KBM-7 (cell line): ENCODE results near the gene DTNB.
A peak's percentile ranks its signal among the peaks of the same experiment; 100 is the strongest.

Source experiments
- DNase-seq: peaks from one replicate; pipeline ENCODE4 v3.0.0-alpha.2; 2015
- in situ Hi-C: fragments of 300-500 bp; cut with MboI; formaldehyde crosslinking; loops from 2 replicates; pipeline ENCODE4 v1.14.3; 2020; ENCODE audit warnings: low sequenced_read_pairs, low pct_unique_long_range_greater_than_20kb, mixed read lengths

Gene DTNB

GRCh38 chr2:25491003-25491696 is 182.2 kb downstream of the DTNB start:
- DNase-seq, result no peak
- in situ Hi-C loops, result no loop called here

GRCh38 chr2:25490217-25490616 is 183.2 kb downstream of the DTNB start:
- in situ Hi-C loops, result no loop called here
- DNase-seq, result no peak

GRCh38 chr2:25489631-25490030 is 183.7 kb downstream of the DTNB start:
- no peak for DNase-seq
- in situ Hi-C loops, result no loop called here

GRCh38 chr2:25483607-25484266 is 189.6 kb downstream of the DTNB start:
- in situ Hi-C loops, result no loop called here
- DNase-seq, result peak; percentile 76

GRCh38 chr2:25482341-25482740 is 191.0 kb downstream of the DTNB start:
- in situ Hi-C loops, result no loop called here
- no peak for DNase-seq

- DNase-seq, result no peak
- in situ Hi-C loops, result no loop called here
Measured at GRCh38 chr2:25481381-25482300, 191.7 kb downstream of the DTNB start.

- in situ Hi-C loops, result no loop called here
Measured at GRCh38 chr2:25480561-25480960, 192.8 kb downstream of the DTNB start.

GRCh38 chr2:25479761-25480160 is 193.6 kb downstream of the DTNB start:
- in situ Hi-C loops, result no loop called here
- no peak for DNase-seq

More at GRCh38 chr2:25480561-25480960, 192.8 kb downstream of the DTNB start:
- DNase-seq, result no peak

GRCh38 chr2:25478736-25479135 is 194.6 kb downstream of the DTNB start:
- in situ Hi-C loops, result no loop called here
- DNase-seq, result no peak

- in situ Hi-C loops, result no loop called here
Measured at GRCh38 chr2:25473758-25474340, 199.5 kb downstream of the DTNB start.

GRCh38 chr2:25473131-25473530 is 200.2 kb downstream of the DTNB start:
- in situ Hi-C loops, result no loop called here
- no peak for DNase-seq

More at GRCh38 chr2:25473758-25474340, 199.5 kb downstream of the DTNB start:
- DNase-seq, result peak; percentile 29

GRCh38 chr2:25470806-25471205 is 202.6 kb downstream of the DTNB start:
- in situ Hi-C loops, result no loop called here
- DNase-seq, result no peak

GRCh38 chr2:25467743-25468142 is 205.6 kb downstream of the DTNB start:
- in situ Hi-C loops, result no loop called here
- no peak for DNase-seq

- in situ Hi-C loops, result no loop called here
Measured at GRCh38 chr2:25462021-25462420, 211.4 kb downstream of the DTNB start.

GRCh38 chr2:25460261-25460905 is 213.0 kb downstream of the DTNB start:
- in situ Hi-C loops, result no loop called here
- DNase-seq, result no peak

More at GRCh38 chr2:25462021-25462420, 211.4 kb downstream of the DTNB start:
- no peak for DNase-seq

GRCh38 chr2:25454824-25455611 is 218.4 kb downstream of the DTNB start:
- in situ Hi-C loops, result no loop called here
- DNase-seq, result no peak

GRCh38 chr2:25453199-25453905 is 220.0 kb downstream of the DTNB start:
- in situ Hi-C loops, result no loop called here
- DNase-seq, result no peak

- DNase-seq, result no peak
- in situ Hi-C loops, result no loop called here
Measured at GRCh38 chr2:25448808-25449207, 224.6 kb downstream of the DTNB start.
